Islet of Langerhans (tissue), 1 donor: ENCODE results near the gene CEP350.
"Not testable (repeated sequence)": the region's sequence is repeated elsewhere in the genome, so short reads cannot be mapped to it uniquely, and the experiment has no call there.

Experiments
- FAIRE-seq: peaks from one replicate; lab custom pipeline; 2011; peaks lifted over from hg19 to GRCh38; lab: Jason Lieb, UNC

CEP350 gene

GRCh38 chr1:179951383-179952144 is 3.0 kb upstream of the CEP350 start:
- FAIRE-seq, result no peak

GRCh38 chr1:179952186-179952585 is 2.4 kb upstream of the CEP350 start:
- no peak for FAIRE-seq

GRCh38 chr1:179953974-179954492 is 577 bp upstream of the CEP350 start:
- FAIRE-seq, result no peak

GRCh38 chr1:179955287-179955680 is 674 bp downstream of the CEP350 start:
- FAIRE-seq, result no peak

- FAIRE-seq, result no peak
These were observed 1.1 kb downstream of the CEP350 start for GRCh38 chr1:179955731-179956130.

GRCh38 chr1:179958359-179958758 is 3.7 kb downstream of the CEP350 start:
- FAIRE-seq, result no peak

GRCh38 chr1:179962168-179962567 is 7.6 kb downstream of the CEP350 start:
- FAIRE-seq, result not testable (repeated sequence)

GRCh38 chr1:179966551-179966950 is 11.9 kb downstream of the CEP350 start:
- FAIRE-seq, result no peak

- FAIRE-seq, result no peak
These were observed 13.8 kb downstream of the CEP350 start for GRCh38 chr1:179968284-179968993.

- no peak for FAIRE-seq
These were observed 14.6 kb downstream of the CEP350 start for GRCh38 chr1:179968994-179969919.

GRCh38 chr1:179969962-179970361 is 15.4 kb downstream of the CEP350 start:
- FAIRE-seq, result no peak

GRCh38 chr1:179971563-179972496 is 17.2 kb downstream of the CEP350 start:
- FAIRE-seq, result no peak

- FAIRE-seq, result no peak
These were observed 18.8 kb downstream of the CEP350 start for GRCh38 chr1:179973198-179974110.

GRCh38 chr1:179976970-179977651 is 22.5 kb downstream of the CEP350 start:
- FAIRE-seq, result no peak

- FAIRE-seq, result no peak
These were observed 23.8 kb downstream of the CEP350 start for GRCh38 chr1:179978199-179979079.

GRCh38 chr1:179984101-179984500 is 29.5 kb downstream of the CEP350 start:
- FAIRE-seq, result no peak

GRCh38 chr1:179984942-179985341 is 30.3 kb downstream of the CEP350 start:
- FAIRE-seq, result no peak

GRCh38 chr1:179990847-179991246 is 36.2 kb downstream of the CEP350 start:
- no peak for FAIRE-seq

- no peak for FAIRE-seq
These were observed 41.0 kb downstream of the CEP350 start for GRCh38 chr1:179995576-179995975.
